NAMALWA (cell line): ENCODE measurements around the gene KCNH4.
"Not testable (repeated sequence)": the region's sequence is repeated elsewhere in the genome, so short reads cannot be mapped to it uniquely, and the experiment has no call there.

ENCODE experiments used
- DNase-seq: peaks from one replicate; pipeline ENCODE4 v3.0.0-alpha.2; 2015; ENCODE audit warnings: low spot score

KCNH4 gene

GRCh38 chr17:42193969-42194899 is 13.3 kb upstream of the KCNH4 start, which contains the start of gene GHDC:
Gene GHDC (minus strand): TSS chr17:42194494. CDS start chr17:42193581, 913 bp downstream.
- peak; percentile 90 for DNase-seq

- no peak for DNase-seq
Measured at GRCh38 chr17:42193216-42193968, 12.4 kb upstream of the KCNH4 start.

DNA sequence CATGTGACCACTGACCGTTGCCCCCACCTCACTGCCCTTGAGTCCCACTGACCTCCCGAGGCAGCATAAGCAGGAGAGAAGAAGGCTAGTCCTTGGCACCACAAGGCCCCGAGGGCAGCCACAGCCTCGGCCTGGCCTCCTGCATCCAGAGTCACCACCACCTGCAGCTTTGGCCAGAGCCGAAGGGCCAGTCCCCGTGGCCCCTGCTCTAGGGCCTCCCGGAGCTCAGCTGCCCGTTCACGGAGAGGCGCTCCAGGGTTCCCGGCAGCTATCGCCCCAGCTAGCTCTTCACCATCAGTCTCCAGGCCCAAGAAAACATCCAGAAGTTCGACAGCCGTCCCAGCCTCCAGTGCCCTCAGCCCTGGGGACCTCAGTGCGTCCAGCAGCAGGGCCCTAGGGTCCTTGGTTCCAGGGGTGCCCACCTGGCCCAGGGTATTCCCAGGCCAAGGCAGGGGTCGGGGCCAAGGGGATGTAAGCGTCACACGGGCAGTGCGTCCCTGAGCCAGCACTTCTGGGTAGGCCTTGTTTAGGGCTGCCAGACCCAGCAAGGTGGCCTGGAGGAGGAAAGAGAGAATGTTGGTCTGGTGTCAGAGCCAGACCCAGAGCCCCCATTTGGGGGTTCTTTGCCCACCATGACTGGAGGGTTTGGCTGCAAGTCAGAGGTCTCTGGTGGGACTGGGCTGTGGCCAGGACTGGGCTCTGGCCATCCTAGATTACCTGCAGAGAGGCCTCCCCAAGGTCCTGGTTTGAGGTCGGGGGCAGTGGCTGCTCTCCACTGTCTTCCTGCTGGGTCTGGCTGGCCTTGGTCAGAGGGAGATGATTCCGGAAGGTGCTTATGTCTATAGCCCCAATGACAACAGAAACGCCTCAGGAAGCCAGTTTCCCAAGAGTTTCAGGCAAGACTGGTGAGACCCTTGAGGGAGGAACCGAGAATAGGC is 11.5 kb upstream of the KCNH4 start:
- no peak for DNase-seq

DNA sequence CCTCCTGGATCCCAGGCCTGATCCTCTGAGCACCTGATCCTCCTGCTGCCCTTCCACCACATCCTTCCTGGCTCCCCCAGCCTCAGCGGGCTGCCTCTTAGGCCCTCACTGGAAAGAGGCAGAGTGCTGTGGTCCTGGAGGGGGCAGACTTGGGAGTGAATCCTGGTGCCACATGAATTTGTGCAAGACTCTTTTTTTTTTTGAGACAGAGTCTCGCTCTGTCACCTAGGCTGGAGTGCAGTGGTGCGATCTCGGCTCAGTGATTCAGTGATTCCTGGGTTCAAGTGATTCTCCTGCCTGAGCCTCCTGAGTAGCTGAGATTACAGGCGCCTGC is 10.3 kb upstream of the KCNH4 start:
- DNase-seq = no peak

GRCh38 chr17:42190491-42191274 is 9.7 kb upstream of the KCNH4 start:
- no peak for DNase-seq

DNA sequence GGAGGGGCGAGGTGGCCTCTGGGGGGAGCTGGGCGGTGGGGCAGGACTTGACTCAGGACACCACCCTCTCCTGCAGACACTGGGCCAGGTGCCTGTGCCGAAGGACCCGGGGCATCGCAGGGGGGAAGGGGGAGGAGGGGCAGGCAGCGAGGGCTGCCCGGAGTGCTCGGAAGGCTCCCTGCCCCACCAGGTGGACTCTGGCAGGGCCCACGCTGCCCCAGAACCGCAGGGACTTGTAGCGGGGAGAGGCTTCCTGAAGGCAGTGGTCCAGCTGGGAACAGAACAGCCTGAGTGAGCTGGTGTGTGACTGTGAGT is 8.7 kb upstream of the KCNH4 start:
- DNase-seq = no peak

- no peak for DNase-seq
Measured at GRCh38 chr17:42188749-42189650, 8.1 kb upstream of the KCNH4 start.

DNA sequence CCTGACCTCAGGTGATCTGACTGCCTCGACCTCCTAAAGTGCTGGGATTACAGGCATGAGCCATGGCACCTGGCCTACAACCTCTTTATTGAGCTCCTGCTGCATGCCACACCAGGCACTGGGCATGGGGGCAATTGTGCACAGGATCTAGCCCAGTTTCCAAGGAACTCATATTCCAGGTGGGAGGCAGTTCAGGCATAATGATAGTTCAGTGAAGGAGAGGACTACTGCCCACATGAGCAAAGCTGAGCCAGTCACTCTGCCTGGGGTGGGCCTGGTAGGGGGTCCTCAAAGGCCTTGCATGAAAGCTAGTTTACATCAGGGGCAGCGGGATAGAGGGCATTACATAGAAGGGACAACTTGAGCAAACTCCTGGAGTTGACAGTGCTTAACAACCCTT is 6.9 kb upstream of the KCNH4 start:
- DNase-seq = no peak

GRCh38 chr17:42186191-42186590 is 5.2 kb upstream of the KCNH4 start:
- DNase-seq = not testable (repeated sequence)

GRCh38 chr17:42185621-42185930 is 4.6 kb upstream of the KCNH4 start:
- no peak for DNase-seq

GRCh38 chr17:42184713-42185620 is 4.0 kb upstream of the KCNH4 start, which contains the start of gene HCRT:
Gene HCRT (minus strand): TSS chr17:42185452. CDS start chr17:42185365, 87 bp downstream.
- DNase-seq = no peak

- DNase-seq = peak; percentile 84
Measured at GRCh38 chr17:42183741-42184711, 3.1 kb upstream of the KCNH4 start.

GRCh38 chr17:42182927-42183734 is 2.2 kb upstream of the KCNH4 start:
- no peak for DNase-seq

GRCh38 chr17:42181851-42182207 is 887 bp upstream of the KCNH4 start:
- no peak for DNase-seq

GRCh38 chr17:42180411-42180921 is 476 bp downstream of the KCNH4 start:
- no peak for DNase-seq

GRCh38 chr17:42179911-42180410 is 981 bp downstream of the KCNH4 start:
- DNase-seq = peak; percentile 53

GRCh38 chr17:42179335-42179734 is 1.6 kb downstream of the KCNH4 start:
- DNase-seq = peak; percentile 42
